HepG2 (cell line): ENCODE results near the gene PIP4K2B. TPM values are rescaled to one million over a fixed set of nuclear protein-coding genes. Genes with fewer than 3 reads are reported as not detected.

Experiments used
- ARID2 ChIP-seq: sonication (generic); formaldehyde crosslinking; IDR thresholded peaks from 2 replicates; pipeline ENCODE4 v1.8.1; 2022; ENCODE audit warnings: mild to moderate bottlenecking, missing genetic modification reagents, borderline replicate concordance
- BHLHE40 ChIP-seq: IDR thresholded peaks from 2 replicates; pipeline ENCODE4 v1.6.1; 2011; ENCODE audit warnings: low read length, improper control_type of control experiment
- HIC2 ChIP-seq: sonication (generic); formaldehyde crosslinking; IDR thresholded peaks from 2 replicates; pipeline ENCODE4 v1.9.0; 2022; ENCODE audit warnings: low read depth, missing genetic modification reagents
- HNRNPL ChIP-seq: fragments of 200-400 bp; formaldehyde crosslinking; IDR thresholded peaks from 2 replicates; pipeline ENCODE4 v1.6.1; 2017; ENCODE audit warnings: mild to moderate bottlenecking, low read depth, low read length
- IRF2 ChIP-seq: IDR thresholded peaks from 2 replicates; pipeline ENCODE4 v1.6.1; 2018; ENCODE audit warnings: missing genetic modification reagents, missing compliant biosample characterization
- KAT8 ChIP-seq: IDR thresholded peaks from 2 replicates; pipeline ENCODE4 v1.6.1; 2016; ENCODE audit warnings: missing genetic modification reagents, missing compliant biosample characterization
- KLF6 ChIP-seq: IDR thresholded peaks from 2 replicates; pipeline ENCODE4 v1.8.0; 2016; ENCODE audit warnings: missing biosample characterization, missing genetic modification reagents
- MAZ ChIP-seq, 2 experiments: sonication (generic) in 1 of 2; formaldehyde crosslinking in 1 of 2; IDR thresholded peaks; 2 replicates each; pipeline versions ENCODE4 v1.5.0 to v1.6.1; 2012 to 2020; ENCODE audit warnings: low read depth in 2 of 2, mild to moderate bottlenecking in 2 of 2, borderline replicate concordance in 1 of 2, improper control_type of control experiment in 1 of 2, low read length in 1 of 2, missing genetic modification reagents in 1 of 2, moderate library complexity in 1 of 2
- NONO ChIP-seq, 2 experiments: fragments of 450-650 bp in 1 of 2; sonication (generic) in 1 of 2; formaldehyde crosslinking in 1 of 2; IDR thresholded peaks in 1 of 2; conservative IDR thresholded peaks in 1 of 2; 2 replicates each; pipeline versions ENCODE4 v1.6.1 to v1.8.0; 2017 to 2022; ENCODE audit warnings: mild to moderate bottlenecking in 1 of 2, missing genetic modification reagents in 1 of 2, moderate library complexity in 1 of 2
- PATZ1 ChIP-seq: sonication (generic); formaldehyde crosslinking; IDR thresholded peaks from 2 replicates; pipeline ENCODE4 v1.4.0; 2020; ENCODE audit warnings: missing genetic modification reagents
- POGK ChIP-seq: sonication (generic); formaldehyde crosslinking; conservative IDR thresholded peaks from 2 replicates; pipeline ENCODE4 v1.8.0; 2022; ENCODE audit warnings: mild to moderate bottlenecking, moderate library complexity, missing genetic modification reagents
- RAD21 ChIP-seq: fragments of 450-650 bp; formaldehyde crosslinking; IDR thresholded peaks from 2 replicates; pipeline ENCODE4 v1.5.0; 2020; ENCODE audit warnings: mild to moderate bottlenecking
- SMAD3 ChIP-seq: sonication (generic); formaldehyde crosslinking; IDR thresholded peaks from 2 replicates; pipeline ENCODE4 v1.4.0; 2020; ENCODE audit warnings: missing genetic modification reagents
- TBX2 ChIP-seq: sonication (generic); formaldehyde crosslinking; IDR thresholded peaks from 2 replicates; pipeline ENCODE4 v1.5.0; 2020; ENCODE audit warnings: missing genetic modification reagents, mild to moderate bottlenecking, borderline replicate concordance
- ZBTB39 ChIP-seq: sonication (generic); formaldehyde crosslinking; IDR thresholded peaks from 2 replicates; pipeline ENCODE4 v1.5.0; 2020; ENCODE audit warnings: missing genetic modification reagents
- ZNF75D ChIP-seq: sonication (generic); formaldehyde crosslinking; IDR thresholded peaks from 2 replicates; pipeline ENCODE4 v1.8.1; 2023; ENCODE audit warnings: missing genetic modification reagents, mild to moderate bottlenecking, borderline replicate concordance
- polyA plus RNA-seq, 8 experiments: library from polyadenylated mRNA; depleted of rRNA in 3 of 8; stranded (reverse) in 7 of 8; unstranded in 1 of 8; fragments of >200 nt; fragmentation: Illumina TruSeq in 4 of 8; extraction: Trizol in 4 of 8; gene quantifications; 2 replicates each; pipeline versions ENCODE4 v1.2.1 to v1.2.3, GENCODE V29; 2011 to 2016; ENCODE audit warnings: low read depth in 4 of 8, missing spikeins in 1 of 8, mixed read lengths in 1 of 8; ENCODE audit not compliant: insufficient read depth in 1 of 8
- total RNA-seq, 5 experiments: library from RNA; depleted of rRNA; stranded (reverse); fragments of >200 nt; fragmentation: Illumina TruSeq; extraction: Trizol; gene quantifications; 2 replicates each; pipeline ENCODE4 v1.2.3, GENCODE V29; 2016; ENCODE audit warnings: low read depth in 1 of 5

PIP4K2B gene
- total and polyA plus RNA-seq, 2 of the 13 experiments (the other 11 are each of a cell fraction or from before 2014, with no cell fraction given): 20.4 to 54.0 TPM

GRCh38 chr17:38730526-38731379, 68.6 kb downstream of the PIP4K2B start (continued):
- TF ChIP-seq TBX2 (CRISPR knock-in tag) (peak; percentile 66; the same call in 1 of the 2 replicates), KLF6 (CRISPR knock-in tag) (no peak), IRF2 (peak; percentile 45; the same call in 1 of the 2 replicates), ZNF75D (CRISPR knock-in tag) (no peak), HIC2 (peak; percentile 83; the same call in 1 of the 2 replicates), MAZ (IDR thresholded peaks at IDR 0.05; ENCODE audit: borderline replicate concordance, low read depth, low read length) (no peak), MAZ (CRISPR knock-in tag; IDR thresholded peaks at IDR 0.05; ENCODE audit: low read depth) (no peak), BHLHE40 (0 out of 2 replicates have a peak, but pooled peaks have one; percentile 12), ARID2 (CRISPR knock-in tag) (peak; percentile 88; the same call in 1 of the 2 replicates), PATZ1 (CRISPR knock-in tag) (peak; percentile 67), ZBTB39 (CRISPR knock-in tag) (no peak), POGK (peak; percentile 79; the same call in 1 of the 2 replicates), NONO (IDR thresholded peaks at IDR 0.05) (no peak), NONO (CRISPR knock-in tag; conservative IDR thresholded peaks at IDR 0.05) (peak; percentile 83; the same call in 1 of the 2 replicates), HNRNPL (peak; percentile 92), KAT8 (peak; percentile 58; the same call in 1 of the 2 replicates), SMAD3 (no peak; the same call in 1 of the 2 replicates), RAD21 (CRISPR knock-in tag) (peak; percentile 45; the same call in 1 of the 2 replicates)
